Trophoblast cell (in vitro differentiated cells and primary cell): Measurements from ENCODE around the gene RAD52.

Experiments
- DNase-seq, 2 donors: peaks; one replicate each; pipeline ENCODE4 v3.0.0-alpha.2; 2016
- H2AFZ ChIP-seq: 2 replicates; pipeline ENCODE4 v1.6.1; 2013; ENCODE audit warnings: low read length, moderate library complexity, mild to moderate bottlenecking; ENCODE audit not compliant: insufficient read depth, poor library complexity
- H2AK5ac ChIP-seq: 2 replicates; pipeline ENCODE4 v1.6.1; 2013; ENCODE audit warnings: mild to moderate bottlenecking, low read length
- H2BK120ac ChIP-seq: 2 replicates; pipeline ENCODE4 v1.6.1; 2013; ENCODE audit warnings: low read length, mild to moderate bottlenecking, moderate library complexity; ENCODE audit not compliant: insufficient read depth, poor library complexity
- H2BK12ac ChIP-seq: 2 replicates; pipeline ENCODE4 v1.6.1; 2013; ENCODE audit warnings: mild to moderate bottlenecking, low read length, moderate library complexity
- H2BK5ac ChIP-seq: 2 replicates; pipeline ENCODE4 v1.6.1; 2013; ENCODE audit warnings: low read length, low read depth, moderate library complexity, mild to moderate bottlenecking; ENCODE audit not compliant: poor library complexity
- H3K14ac ChIP-seq: 2 replicates; pipeline ENCODE4 v1.6.1; 2013; ENCODE audit warnings: mild to moderate bottlenecking, low read length
- H3K18ac ChIP-seq: 2 replicates; pipeline ENCODE4 v1.6.1; 2013; ENCODE audit warnings: mild to moderate bottlenecking, low read length
- H3K23ac ChIP-seq: 2 replicates; pipeline ENCODE4 v1.6.1; 2013; ENCODE audit warnings: low read length
- H3K27ac ChIP-seq: 2 replicates; pipeline ENCODE4 v1.5.1; 2013; ENCODE audit warnings: low read depth, mild to moderate bottlenecking, inconsistent platforms, low read length, moderate library complexity
- H3K27me3 ChIP-seq: 2 replicates; pipeline ENCODE4 v1.6.1; 2013; ENCODE audit warnings: inconsistent platforms, mild to moderate bottlenecking, low read length, moderate library complexity; ENCODE audit not compliant: insufficient read depth
- H3K36me3 ChIP-seq, 2 experiments: 1 replicate in 1 of 2; 2 replicates in 1 of 2; pipeline ENCODE4 v1.6.1; 2013; ENCODE audit warnings: low read length in 2 of 2, mild to moderate bottlenecking in 2 of 2, moderate library complexity in 1 of 2; ENCODE audit not compliant: insufficient read depth in 2 of 2, control insufficient read depth in 1 of 2
- H3K4ac ChIP-seq: 2 replicates; pipeline ENCODE4 v1.6.1; 2013; ENCODE audit warnings: low read depth, mild to moderate bottlenecking, low read length, moderate library complexity
- H3K4me1 ChIP-seq, 2 experiments: 1 replicate in 1 of 2; 2 replicates in 1 of 2; pipeline ENCODE4 v1.6.1; 2013; ENCODE audit warnings: low read length in 2 of 2, mild to moderate bottlenecking in 2 of 2, moderate library complexity in 1 of 2; ENCODE audit not compliant: insufficient read depth in 2 of 2, control insufficient read depth in 1 of 2
- H3K4me2 ChIP-seq: 2 replicates; pipeline ENCODE4 v1.6.1; 2013; ENCODE audit warnings: inconsistent platforms, mild to moderate bottlenecking, low read length, moderate library complexity
- H3K4me3 ChIP-seq: 2 replicates; pipeline ENCODE4 v1.5.1; 2013; ENCODE audit warnings: mild to moderate bottlenecking, low read depth, low read length, inconsistent platforms
- H3K79me1 ChIP-seq: one replicate; pipeline ENCODE4 v1.6.1; 2013; ENCODE audit warnings: low read length
- H3K79me2 ChIP-seq: 2 replicates; pipeline ENCODE4 v1.6.1; 2013; ENCODE audit warnings: low read length, mild to moderate bottlenecking; ENCODE audit not compliant: control insufficient read depth, insufficient read depth, poor library complexity
- H3K9ac ChIP-seq: 2 replicates; pipeline ENCODE4 v1.6.1; 2013; ENCODE audit warnings: mild to moderate bottlenecking, low read length
- H3K9me3 ChIP-seq: 2 replicates; pipeline ENCODE4 v1.6.1; 2013; ENCODE audit warnings: low read depth, mild to moderate bottlenecking, control low read depth, inconsistent platforms, low read length; ENCODE audit not compliant: insufficient read depth
- H4K12ac ChIP-seq: 2 replicates; pipeline ENCODE4 v1.6.1; 2013; ENCODE audit warnings: low read depth, mild to moderate bottlenecking, low read length, moderate library complexity
- H4K8ac ChIP-seq: 2 replicates; pipeline ENCODE4 v1.6.1; 2013; ENCODE audit warnings: low read depth, mild to moderate bottlenecking, low read length, moderate library complexity
- H4K91ac ChIP-seq: one replicate; pipeline ENCODE4 v1.6.1; 2013; ENCODE audit warnings: low read depth, mild to moderate bottlenecking, low read length, moderate library complexity
- WGBS: extraction: QIAGEN DNeasy Blood & Tissue Kit; methylation state at CpG from one replicate; pipeline ENCODE4 v1.1.7; 2013; ENCODE audit warnings: missing lambda C conversion rate; ENCODE audit not compliant: insufficient read length, insufficient coverage; ENCODE audit errors: extremely low coverage; 5-methylcytosine and 5-hydroxymethylcytosine counted together

RAD52 gene

GRCh38 chr12:931060-931459 lies 18.4 kb downstream of the RAD52 start:
- Histone ChIP-seq H3K4ac (no peak overlapping the region), H3K4me3 (no peak overlapping the region), H4K12ac (no peak overlapping the region), H3K9me3 (no peaks in the 10 kb centered on the region), H2BK5ac (no peak overlapping the region), H2BK120ac (no peak overlapping the region), H2BK12ac (no peak overlapping the region), H3K4me1 (no peaks in the 10 kb centered on the region), H3K79me2 (no peaks in the 10 kb centered on the region), H3K4me2 (no peak overlapping the region), H3K14ac (no peak overlapping the region), H2AFZ (no peak overlapping the region), H3K18ac (no peak overlapping the region), H2AK5ac (no peak overlapping the region), H4K91ac (no peak overlapping the region), H3K27ac (no peak overlapping the region), H3K9ac (no peak overlapping the region), H4K8ac (no peak overlapping the region), H3K27me3 (no peaks in the 10 kb centered on the region), H3K36me3 (peaks cover 26 to 28% of the 10 kb centered on the region in 2 experiments), H3K79me1 (no peaks in the 10 kb centered on the region), H3K23ac (no peak overlapping the region)
- DNase-seq: no peak
- no CpG with 5 or more reads among the region's 5 CpGs for WGBS

DNA sequence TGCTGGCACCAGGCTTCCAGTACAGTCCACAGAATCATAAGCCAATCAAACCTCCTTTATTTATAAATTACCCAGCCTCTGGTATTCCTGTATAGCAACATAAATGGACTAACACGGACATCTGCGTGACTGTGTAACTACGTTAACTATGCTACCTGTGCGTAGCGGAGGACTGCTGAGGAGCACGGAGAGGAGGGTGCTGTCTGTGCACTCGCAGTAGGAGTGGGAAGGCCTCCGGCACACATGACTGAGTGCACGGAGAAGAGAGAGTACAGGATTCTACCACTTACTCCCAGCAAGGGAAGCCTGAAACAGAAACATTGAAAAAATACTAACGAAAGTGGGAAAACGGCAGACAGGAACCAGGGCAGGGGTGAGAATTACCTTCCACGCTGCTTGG lies 22.9 kb downstream of the RAD52 start:
- no peak overlapping the region for H2AFZ ChIP-seq
- H3K9me3 ChIP-seq: no peaks in the 10 kb centered on the region
- H3K18ac ChIP-seq: no peak overlapping the region
- no peak overlapping the region for H4K8ac ChIP-seq
- no peak overlapping the region for H3K9ac ChIP-seq
- no peak overlapping the region for H2BK120ac ChIP-seq
- no peak overlapping the region for H2BK12ac ChIP-seq
- no peak overlapping the region for H3K14ac ChIP-seq
- no peak overlapping the region for H3K4me2 ChIP-seq
- no peak overlapping the region for H3K27ac ChIP-seq
- no CpG with 5 or more reads among the region's 12 CpGs for WGBS
- no peak overlapping the region for H2BK5ac ChIP-seq
- no peak overlapping the region for H2AK5ac ChIP-seq
- no peak overlapping the region for H3K4ac ChIP-seq
- H3K79me2 ChIP-seq: no peaks in the 10 kb centered on the region
- H4K12ac ChIP-seq: no peak overlapping the region
- H3K79me1 ChIP-seq: no peaks in the 10 kb centered on the region
- no peak overlapping the region for H4K91ac ChIP-seq
- H3K36me3 ChIP-seq: peaks cover 32 to 37% of the 10 kb centered on the region in 2 experiments
- no peaks in the 10 kb centered on the region for H3K27me3 ChIP-seq
- no peak for DNase-seq
- H3K4me1 ChIP-seq: no peaks in the 10 kb centered on the region
- H3K4me3 ChIP-seq: no peak overlapping the region
- H3K23ac ChIP-seq: no peak overlapping the region

- Histone ChIP-seq H3K14ac (no peak overlapping the region), H3K4me3 (no peak overlapping the region), H2BK5ac (no peak overlapping the region), H2BK12ac (no peak overlapping the region), H3K79me1 (no peaks in the 10 kb centered on the region), H3K4me2 (no peak overlapping the region), H3K27ac (no peak overlapping the region), H3K36me3 (peaks cover 28 to 33% of the 10 kb centered on the region in 2 experiments), H4K12ac (no peak overlapping the region), H3K9ac (no peak overlapping the region), H3K79me2 (no peaks in the 10 kb centered on the region), H3K18ac (no peak overlapping the region), H3K9me3 (no peaks in the 10 kb centered on the region), H3K4ac (no peak overlapping the region), H2BK120ac (no peak overlapping the region), H4K8ac (no peak overlapping the region), H2AFZ (no peak overlapping the region), H2AK5ac (no peak overlapping the region), H4K91ac (no peak overlapping the region), H3K27me3 (no peaks in the 10 kb centered on the region), H3K23ac (no peak overlapping the region), H3K4me1 (no peaks in the 10 kb centered on the region)
- no CpG with 5 or more reads among the region's 2 CpGs for WGBS
- DNase-seq: no peak
Observed at GRCh38 chr12:922285-922684, 27.2 kb downstream of the RAD52 start.

DNA sequence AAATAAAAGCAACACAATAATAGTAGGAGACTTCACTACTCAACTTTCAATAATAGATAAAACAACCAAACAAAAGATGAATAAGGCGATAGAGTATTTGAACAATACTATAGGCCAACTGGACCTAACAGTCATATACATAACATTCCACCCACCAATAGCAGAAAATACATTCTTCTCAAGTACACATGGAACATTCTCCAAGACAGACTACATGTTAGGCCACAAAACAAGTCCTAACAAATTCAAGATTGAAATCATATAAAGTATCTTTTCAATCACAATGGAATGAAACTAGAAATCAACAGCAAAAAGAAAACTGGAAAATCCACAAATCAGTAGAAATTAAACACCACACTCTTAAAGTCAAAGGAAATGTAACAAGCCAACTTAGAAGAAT lies 28.8 kb downstream of the RAD52 start:
- Histone ChIP-seq H4K12ac (no peak overlapping the region), H2AK5ac (no peak overlapping the region), H3K4me3 (no peak overlapping the region), H3K36me3 (peaks cover 32 to 34% of the 10 kb centered on the region in 2 experiments), H2BK12ac (no peak overlapping the region), H4K91ac (no peak overlapping the region), H2BK5ac (no peak overlapping the region), H3K27me3 (no peaks in the 10 kb centered on the region), H3K14ac (no peak overlapping the region), H3K9ac (no peak overlapping the region), H2BK120ac (no peak overlapping the region), H3K4ac (no peak overlapping the region), H3K79me2 (no peaks in the 10 kb centered on the region), H3K23ac (no peak overlapping the region), H3K4me2 (no peak overlapping the region), H3K79me1 (no peaks in the 10 kb centered on the region), H3K27ac (no peak overlapping the region), H4K8ac (no peak overlapping the region), H3K4me1 (no peaks in the 10 kb centered on the region), H2AFZ (no peak overlapping the region), H3K18ac (no peak overlapping the region), H3K9me3 (no peaks in the 10 kb centered on the region)
- no peak for DNase-seq
- WGBS: no CpG with 5 or more reads among the region's 1 CpG
